ENCODE data around the gene KCNK18.

The KCNK18 gene

DNA sequence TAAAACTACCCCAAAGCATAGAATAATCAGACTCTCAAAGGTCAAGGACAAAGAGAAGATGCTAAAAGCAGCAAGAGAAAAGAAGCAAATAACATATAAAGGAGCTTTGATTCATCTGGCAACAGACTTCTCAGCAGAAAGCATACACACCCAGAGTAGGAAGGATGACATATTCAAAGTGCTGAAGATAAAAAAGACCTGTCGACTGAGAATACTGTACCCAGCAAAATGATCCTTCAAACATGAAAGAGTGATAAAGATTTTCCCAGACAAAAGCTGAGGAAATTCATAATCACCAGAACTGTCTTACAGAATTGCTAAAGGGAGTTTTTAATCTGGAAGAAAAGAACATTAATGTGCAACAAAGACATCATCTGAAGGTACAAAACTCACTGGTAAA, 14.9 kb downstream of the KCNK18 start:
- TF ChIP-seq, protein P1, sequence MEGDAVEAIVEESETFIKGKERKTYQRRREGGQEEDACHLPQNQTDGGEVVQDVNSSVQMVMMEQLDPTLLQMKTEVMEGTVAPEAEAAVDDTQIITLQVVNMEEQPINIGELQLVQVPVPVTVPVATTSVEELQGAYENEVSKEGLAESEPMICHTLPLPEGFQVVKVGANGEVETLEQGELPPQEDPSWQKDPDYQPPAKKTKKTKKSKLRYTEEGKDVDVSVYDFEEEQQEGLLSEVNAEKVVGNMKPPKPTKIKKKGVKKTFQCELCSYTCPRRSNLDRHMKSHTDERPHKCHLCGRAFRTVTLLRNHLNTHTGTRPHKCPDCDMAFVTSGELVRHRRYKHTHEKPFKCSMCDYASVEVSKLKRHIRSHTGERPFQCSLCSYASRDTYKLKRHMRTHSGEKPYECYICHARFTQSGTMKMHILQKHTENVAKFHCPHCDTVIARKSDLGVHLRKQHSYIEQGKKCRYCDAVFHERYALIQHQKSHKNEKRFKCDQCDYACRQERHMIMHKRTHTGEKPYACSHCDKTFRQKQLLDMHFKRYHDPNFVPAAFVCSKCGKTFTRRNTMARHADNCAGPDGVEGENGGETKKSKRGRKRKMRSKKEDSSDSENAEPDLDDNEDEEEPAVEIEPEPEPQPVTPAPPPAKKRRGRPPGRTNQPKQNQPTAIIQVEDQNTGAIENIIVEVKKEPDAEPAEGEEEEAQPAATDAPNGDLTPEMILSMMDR (IDR thresholded peaks at IDR 0.05; ENCODE audit: unreplicated experiment in 3 of 3) = no peak
- Mint-ChIP-seq H3K27ac (no peak overlapping the region), H3K4me3 (no peak overlapping the region), H3K36me3 (ENCODE audit: low read depth) (no peaks in the 10 kb centered on the region), H3K27me3 (ENCODE audit: low read depth) (peaks cover 69% of the 10 kb centered on the region), H3K9me3 (peaks cover 17% of the 10 kb centered on the region), H3K4me1 (no peaks in the 10 kb centered on the region)

DNA sequence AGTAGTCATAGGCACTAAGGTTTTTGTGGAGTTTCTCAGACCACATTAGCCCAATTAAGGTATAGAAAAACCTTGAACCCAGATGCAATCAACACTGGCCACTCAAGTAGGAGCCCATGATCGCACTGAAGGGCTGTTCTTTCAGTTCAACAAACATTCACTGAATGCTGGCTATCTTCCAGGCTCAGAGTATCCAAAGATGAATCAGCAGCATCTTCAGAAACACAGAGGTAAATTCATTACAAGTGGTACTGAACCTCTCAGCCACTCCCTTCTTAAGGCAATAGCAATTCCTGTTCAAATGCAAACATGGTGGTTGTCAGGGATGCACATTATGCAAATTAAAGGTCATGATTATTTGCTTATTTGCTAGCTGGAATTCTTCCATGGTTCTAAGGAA, 17.1 kb downstream of the KCNK18 start:
- peaks cover 15% of the 10 kb centered on the region for H3K9me3 Mint-ChIP-seq

DNA sequence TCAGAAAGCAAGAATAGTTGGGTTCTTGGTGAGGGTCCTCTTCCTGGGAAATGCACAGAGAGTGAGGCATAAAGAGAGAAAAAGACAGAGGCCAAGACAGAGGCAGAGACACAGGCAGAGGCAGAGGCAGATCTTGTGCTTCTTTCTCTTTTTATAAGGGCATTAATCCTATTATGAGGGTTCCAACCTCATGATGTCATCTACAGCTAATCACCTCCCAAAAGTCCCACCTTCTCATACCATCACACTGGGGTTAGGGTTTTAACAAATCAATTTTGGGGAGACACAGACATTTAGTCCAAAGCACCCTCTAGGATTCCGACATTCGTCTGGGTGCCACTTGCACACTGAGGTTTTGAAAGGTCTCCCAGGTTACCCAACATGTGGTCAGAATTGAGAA, 17.8 kb downstream of the KCNK18 start:
- Mint-ChIP-seq H3K36me3 (ENCODE audit: low read depth) (no peaks in the 10 kb centered on the region), H3K9me3 (peaks cover 15% of the 10 kb centered on the region), H3K4me3 (peak overlapping the region; percentile 15 to 55 (median 22)), H3K27ac (no peak overlapping the region), H3K27me3 (ENCODE audit: low read depth) (peaks cover 77% of the 10 kb centered on the region), H3K4me1 (no peaks in the 10 kb centered on the region)
- TF ChIP-seq, protein P1 (IDR thresholded peaks at IDR 0.05; ENCODE audit: unreplicated experiment in 3 of 3) = no peak

More for the DNA sequence above, 17.1 kb downstream of the KCNK18 start:
- Mint-ChIP-seq H3K36me3 (ENCODE audit: low read depth) (no peaks in the 10 kb centered on the region), H3K27me3 (ENCODE audit: low read depth) (peaks cover 83% of the 10 kb centered on the region), H3K27ac (no peak overlapping the region), H3K4me3 (no peak overlapping the region), H3K4me1 (no peaks in the 10 kb centered on the region)
- TF ChIP-seq, protein P1 (IDR thresholded peaks at IDR 0.05; ENCODE audit: unreplicated experiment in 3 of 3) = no peak

DNA sequence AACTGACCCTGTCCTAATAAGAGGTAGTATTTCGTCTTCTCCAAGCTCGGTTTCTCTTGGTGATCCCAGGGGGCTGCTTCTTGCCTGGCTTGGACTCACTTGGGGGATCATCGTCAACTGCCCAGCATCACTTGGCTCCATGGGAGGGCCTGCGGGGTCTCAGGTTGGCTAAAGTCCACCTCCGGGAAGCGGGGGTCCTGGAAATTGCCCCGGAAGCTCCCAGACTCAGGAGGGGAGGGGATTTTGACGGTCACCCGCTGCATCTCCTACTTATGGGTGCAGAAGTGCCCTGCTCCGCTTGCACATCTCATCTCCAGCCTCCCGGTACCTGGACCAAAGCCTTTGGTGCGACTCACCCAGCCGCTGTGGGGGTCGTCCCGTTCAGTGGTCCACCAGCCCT, 18.7 kb downstream of the KCNK18 start:
- H3K4me1 Mint-ChIP-seq = no peaks in the 10 kb centered on the region
- no peaks in the 10 kb centered on the region for H3K36me3 Mint-ChIP-seq (ENCODE audit: low read depth)
- H3K27ac Mint-ChIP-seq = no peak overlapping the region
- peaks cover 85% of the 10 kb centered on the region for H3K27me3 Mint-ChIP-seq (ENCODE audit: low read depth)
- peaks cover 15% of the 10 kb centered on the region for H3K9me3 Mint-ChIP-seq
- H3K4me3 Mint-ChIP-seq = peak overlapping the region; percentile 28 to 65 (median 62)
- TF ChIP-seq, protein P1 (IDR thresholded peaks at IDR 0.05; ENCODE audit: unreplicated experiment in 3 of 3) = no peak

DNA sequence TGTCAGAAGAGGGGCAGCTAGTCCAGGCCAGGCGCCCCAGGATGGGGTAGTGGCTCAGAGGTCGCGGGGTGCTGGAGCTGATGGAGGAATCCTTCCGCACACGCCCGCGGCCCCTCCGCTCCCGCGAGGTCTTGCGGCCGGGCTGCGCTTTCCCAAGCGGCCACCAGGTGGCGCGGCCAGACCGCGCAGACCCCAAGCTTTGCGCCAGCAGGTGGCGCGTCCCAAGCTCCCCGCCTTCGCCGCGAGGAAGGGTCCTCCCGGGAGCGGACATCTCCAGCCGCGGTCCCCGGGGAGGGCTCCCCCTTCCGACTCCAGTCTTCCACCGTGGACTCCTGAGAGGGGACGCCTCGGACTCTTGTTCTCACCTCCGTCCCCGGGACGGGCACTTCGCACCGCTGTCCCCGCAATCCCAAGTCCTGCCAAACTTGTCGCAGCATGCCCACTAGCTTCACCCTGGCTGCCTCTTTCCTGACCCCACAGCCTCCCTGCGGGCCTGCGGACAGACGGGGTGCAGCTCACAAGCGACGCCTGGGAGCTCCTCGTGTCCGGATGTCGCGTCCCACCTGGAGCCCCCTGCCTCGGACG, 19.4 kb downstream of the KCNK18 start:
- Mint-ChIP-seq H3K9me3 (peaks cover 10% of the 10 kb centered on the region), H3K27me3 (ENCODE audit: low read depth) (peaks cover 84% of the 10 kb centered on the region), H3K36me3 (ENCODE audit: low read depth) (no peaks in the 10 kb centered on the region), H3K4me1 (no peaks in the 10 kb centered on the region), H3K27ac (no peak overlapping the region), H3K4me3 (peak overlapping the region; percentile 76 to 78 (median 76))
- TF ChIP-seq, protein P1 (IDR thresholded peaks at IDR 0.05; ENCODE audit: unreplicated experiment in 3 of 3) = peak; percentile 100

DNA sequence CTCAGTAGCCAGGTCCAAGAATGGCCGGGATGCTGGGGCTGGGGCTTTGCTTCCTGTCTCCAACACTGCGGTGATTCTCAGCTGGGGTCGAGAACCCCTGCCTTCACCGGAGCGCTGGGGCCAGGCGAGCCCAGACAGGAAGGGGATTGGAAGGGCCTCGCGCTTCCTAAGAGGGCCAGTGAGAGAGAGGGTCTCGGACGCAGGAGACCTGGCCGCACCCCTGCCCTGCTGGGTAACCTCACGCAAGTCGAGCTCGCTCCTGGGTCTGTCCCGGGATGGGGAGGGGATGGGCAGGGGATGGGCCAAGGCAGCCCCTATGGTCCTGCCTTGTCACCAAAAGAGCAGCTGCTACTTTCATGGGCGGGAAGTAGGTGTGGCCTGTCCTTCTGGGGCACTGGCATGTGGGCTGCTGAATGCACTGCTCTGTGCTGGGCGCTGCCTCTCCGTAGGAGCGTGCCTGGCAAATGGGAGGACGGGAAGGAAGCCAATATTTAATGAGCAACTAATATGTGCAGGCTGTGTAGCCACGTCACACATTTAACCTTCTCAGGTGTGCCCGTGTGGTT, 20.0 kb downstream of the KCNK18 start:
- no peak overlapping the region for H3K27ac Mint-ChIP-seq
- TF ChIP-seq, protein P1 (IDR thresholded peaks at IDR 0.05; ENCODE audit: unreplicated experiment in 3 of 3) = no peak
- no peaks in the 10 kb centered on the region for H3K36me3 Mint-ChIP-seq (ENCODE audit: low read depth)
- peak overlapping the region; percentile 76 to 78 (median 76) for H3K4me3 Mint-ChIP-seq
- no peaks in the 10 kb centered on the region for H3K4me1 Mint-ChIP-seq
- peaks cover 5% of the 10 kb centered on the region for H3K9me3 Mint-ChIP-seq
- peaks cover 83% of the 10 kb centered on the region for H3K27me3 Mint-ChIP-seq (ENCODE audit: low read depth)
